ENCODE measurements around the gene ACSF3. TPM values are rescaled to one million over a fixed set of nuclear protein-coding genes. Genes with fewer than 3 reads are reported as not detected.

Gene ACSF3
- total and polyA plus RNA-seq, 2 donors (not counting 1 experiment from before 2014, with no cell fraction given), result 45.2 to 113 TPM

GRCh38 chr16:89155851-89156739 lies 62.4 kb downstream of the ACSF3 start:
- Mint-ChIP-seq H3K4me1 (peaks cover 22% of the 10 kb centered on the region), H3K27ac (no peak overlapping the region), H3K27me3 (no peaks in the 10 kb centered on the region), H3K4me3 (no peak overlapping the region), H3K9me3 (ENCODE audit: insufficient read depth) (no peaks in the 10 kb centered on the region)
- no peak overlapping the region for H2AFZ ChIP-seq (ENCODE audit: insufficient read depth, low read depth, low read length, poor library complexity, severe bottlenecking)
- no peak overlapping the region for H3K4me2 ChIP-seq (replicated peaks; ENCODE audit: low read depth, low read length, poor library complexity, severe bottlenecking)
- ATAC-seq (ENCODE audit: low read depth) (no peak), DNase-seq (no peak)
- no peak overlapping the region for H3K27ac ChIP-seq (ENCODE audit: low read length in 2 of 2)
- H3K4me3 ChIP-seq (ENCODE audit: control extremely low read depth in 1 of 5, extremely low read depth in 1 of 5, insufficient read depth in 1 of 5, low read depth in 2 of 5, low read length in 4 of 5), result no peak overlapping the region
- H3K9me3 ChIP-seq (ENCODE audit: control extremely low read depth in 1 of 3, control insufficient read depth in 2 of 3, insufficient read depth in 1 of 3, low read length in 2 of 3), result peaks cover 0 to 3% (median 0%) of the 10 kb centered on the region in 3 donors
- peaks cover 7% of the 10 kb centered on the region for H4K20me1 ChIP-seq (ENCODE audit: control insufficient read depth, insufficient read depth, low read length, poor library complexity, severe bottlenecking)
- TF ChIP-seq CTCF (IDR thresholded peaks at IDR 0.05) (no peak), EZH2 (IDR thresholded peaks at IDR 0.05; ENCODE audit: borderline replicate concordance, insufficient read depth, low read depth, low read length, poor library complexity, severe bottlenecking) (no peak)
- H3K36me3 ChIP-seq (replicated peaks in 1 of 2; ENCODE audit: control extremely low read depth in 1 of 2, control insufficient read depth in 1 of 2, extremely low read depth in 1 of 2, insufficient read depth in 2 of 2, low read length in 1 of 2), result peaks cover 0 to 10% of the 10 kb centered on the region in 2 experiments
- no peak overlapping the region for H3K9ac ChIP-seq (ENCODE audit: low read length)
- intact Hi-C loops (cut with micrococcal nuclease), result no loop called here
- H3K79me2 ChIP-seq (ENCODE audit: control insufficient read depth, insufficient read depth, low read length), result no peaks in the 10 kb centered on the region
- H3K27me3 ChIP-seq (replicated peaks in 1 of 4; ENCODE audit: control extremely low read depth in 1 of 4, control insufficient read depth in 3 of 4, insufficient read depth in 4 of 4, low read length in 3 of 4), result no peaks in the 10 kb centered on the region
- CTCF ChIA-PET, result interaction anchor here (1.1 to 1.4 kb wide), 2 partner anchors 37 to 419 kb away, joined by 3 read pairs; no protein-coding TSS in a partner anchor
- WGBS (ENCODE audit: insufficient coverage), result 65% methylated on average over 24 of the region's 24 CpGs
- POLR2A ChIA-PET, result interaction anchor here (1.7 kb wide), 1 partner anchor 215 kb away, joined by 5 read pairs; no protein-coding TSS in a partner anchor
- H3K4me1 ChIP-seq (ENCODE audit: control insufficient read depth in 2 of 2, insufficient read depth in 2 of 2, low read length in 2 of 2), result no peaks in the 10 kb centered on the region

Data from B cell (primary cell).